ENCODE results near the gene CPEB1.

CPEB1 gene

GRCh38 chr15:82595766-82596165, 51.4 kb downstream of the CPEB1 start:
- no peak for DNase-seq (ENCODE audit: low read depth in 3 of 3)

DNA sequence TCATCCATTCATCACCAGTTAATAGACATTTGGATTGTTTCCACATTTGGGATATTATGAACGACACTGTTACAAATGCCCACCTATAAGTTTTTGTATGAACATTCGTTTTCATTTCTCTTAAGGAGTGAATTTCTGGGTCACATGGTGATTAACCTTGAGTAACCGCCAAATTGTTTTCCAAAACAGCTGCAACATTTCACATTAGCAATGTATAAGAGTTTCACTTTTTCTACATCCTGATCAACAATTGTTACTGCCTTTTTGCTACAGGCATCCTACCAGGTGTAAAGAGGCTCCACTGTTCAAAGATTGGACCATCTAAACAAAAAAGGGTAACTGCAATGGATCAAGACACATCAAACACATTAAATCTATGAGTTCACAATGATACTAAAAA, 52.0 kb downstream of the CPEB1 start:
- DNase-seq (ENCODE audit: low read depth in 3 of 3): no peak

DNA sequence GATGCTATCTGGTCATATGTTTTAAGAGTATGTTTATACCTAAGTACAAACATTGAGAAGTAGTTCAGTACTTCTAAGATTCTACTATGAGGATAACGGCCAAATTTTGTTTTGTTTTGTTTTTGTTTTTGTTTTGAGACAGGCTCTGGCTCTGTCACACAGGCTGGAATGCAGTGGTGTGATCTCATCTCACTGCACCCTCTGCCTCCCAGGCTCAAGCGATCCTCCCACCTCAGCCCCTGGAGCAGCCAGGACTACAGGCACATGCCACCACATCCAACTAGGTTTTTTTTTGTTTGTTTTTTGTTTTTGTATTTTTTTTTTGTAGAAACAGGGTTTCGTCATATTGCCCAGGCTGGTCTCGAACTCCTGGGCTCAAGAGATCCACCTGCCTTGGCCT, 59.4 kb downstream of the CPEB1 start:
- no peak for DNase-seq (ENCODE audit: low read depth in 3 of 3)

DNA sequence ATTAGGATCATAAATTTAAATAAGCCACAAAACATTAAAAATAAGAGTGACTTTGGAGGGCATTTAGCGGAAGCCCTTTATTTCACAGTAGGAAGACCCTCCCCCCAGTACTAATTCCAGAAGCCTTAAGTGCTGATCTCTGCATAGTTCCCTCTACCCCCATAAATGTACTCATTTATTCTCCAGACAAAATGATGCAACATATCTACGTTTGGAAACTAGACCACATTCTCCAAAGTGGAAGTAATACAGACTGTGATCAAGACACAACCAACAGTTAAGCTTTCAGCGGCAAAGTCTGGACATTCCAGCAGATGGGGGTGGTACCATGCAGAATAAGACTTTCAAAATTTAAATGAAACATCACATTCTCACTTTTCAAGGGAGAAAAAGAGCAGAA, 62.1 kb downstream of the CPEB1 start:
- no peak for DNase-seq (ENCODE audit: low read depth in 3 of 3)

DNA sequence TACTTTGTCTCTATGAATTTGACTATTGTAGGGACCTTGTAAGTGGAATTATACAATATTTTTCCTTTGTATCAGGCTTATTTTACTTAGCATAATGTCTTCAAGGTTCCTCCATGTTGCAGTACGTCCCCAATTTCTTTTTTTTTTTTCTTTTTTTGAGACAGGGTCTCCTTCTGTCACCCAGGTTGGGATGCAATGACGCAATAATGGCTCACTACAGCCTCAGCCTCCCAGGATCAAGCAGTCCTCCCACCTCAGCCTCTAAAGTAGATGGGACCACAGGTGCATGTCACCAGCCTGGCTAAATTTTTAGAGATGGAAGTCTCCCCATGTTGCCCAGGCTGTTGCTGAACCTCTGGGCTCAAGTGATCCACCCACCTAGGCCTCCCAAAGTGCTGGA, 66.5 kb downstream of the CPEB1 start:
- DNase-seq (ENCODE audit: low read depth in 3 of 3): no peak

- DNase-seq (ENCODE audit: low read depth in 3 of 3): no peak
Measured at GRCh38 chr15:82575335-82575734, 71.8 kb downstream of the CPEB1 start.

GRCh38 chr15:82572986-82573385, 74.2 kb downstream of the CPEB1 start:
- DNase-seq (ENCODE audit: low read depth in 3 of 3): no peak

GRCh38 chr15:82572311-82572710, 74.9 kb downstream of the CPEB1 start:
- no peak for DNase-seq (ENCODE audit: low read depth in 3 of 3)

DNA sequence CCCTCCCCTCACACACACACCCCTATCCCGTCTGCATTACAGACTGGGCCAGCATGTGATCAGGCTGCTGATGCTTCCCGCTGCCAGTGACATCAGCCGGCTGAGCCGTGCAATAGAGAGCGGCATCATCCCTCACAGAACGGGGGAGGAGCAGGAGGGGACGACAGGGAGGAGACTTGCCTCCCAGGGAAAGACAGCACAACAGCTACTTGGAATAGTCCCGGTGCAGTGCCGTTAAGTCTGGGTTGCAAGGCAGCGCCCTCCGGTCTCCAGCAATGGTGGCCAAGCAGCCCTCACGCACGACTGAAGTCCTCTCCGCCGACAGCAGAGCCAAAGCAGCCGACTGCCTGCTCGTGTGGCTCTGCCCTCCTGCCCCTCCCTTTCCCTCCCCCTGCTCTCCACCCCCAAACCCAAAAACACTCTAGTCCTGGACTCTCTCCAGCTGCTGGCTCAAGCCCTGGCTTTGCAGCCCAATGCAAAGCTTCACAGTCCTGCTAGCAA, 75.4 kb downstream of the CPEB1 start:
- DNase-seq (ENCODE audit: low read depth in 3 of 3): no peak

DNA sequence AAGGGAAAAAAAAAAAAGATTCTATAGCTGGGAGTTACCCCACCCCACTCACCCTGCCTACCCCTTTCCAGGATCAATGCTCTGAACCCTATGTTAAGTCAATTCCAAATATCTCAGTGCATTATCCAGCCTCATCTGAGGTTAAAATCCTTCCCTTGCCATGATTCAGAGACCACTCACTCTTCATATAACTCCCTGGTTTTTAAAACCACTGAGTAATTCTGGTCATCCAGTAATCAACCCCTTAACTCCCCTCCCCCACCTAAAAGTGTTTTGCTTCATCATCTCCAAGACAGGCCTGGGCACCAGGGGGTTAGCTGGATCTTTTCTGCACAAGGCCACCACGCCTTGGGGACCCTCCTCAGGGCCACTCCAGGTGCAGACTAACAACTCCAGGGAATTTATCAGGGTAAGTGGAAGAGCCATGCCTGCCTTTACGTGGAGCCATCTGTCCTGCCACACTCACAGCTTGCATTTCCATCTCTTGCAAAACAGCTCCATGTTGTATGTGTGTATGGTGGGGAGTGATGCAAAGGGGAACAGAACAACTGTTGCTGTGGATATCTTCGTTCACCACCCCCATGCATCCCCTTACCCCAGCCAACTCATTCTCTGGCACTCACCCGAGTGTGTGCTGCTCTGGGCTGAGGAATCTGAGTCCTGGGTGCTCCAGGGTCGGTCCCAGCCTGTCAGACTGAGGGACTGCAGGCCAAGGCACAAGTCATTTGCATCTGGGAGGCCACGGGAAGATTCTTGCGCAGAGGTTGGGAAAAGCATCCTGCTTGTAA, 76.2 kb downstream of the CPEB1 start:
- DNase-seq (ENCODE audit: low read depth in 3 of 3): no peak

- no peak for DNase-seq (ENCODE audit: low read depth in 3 of 3)
Measured at GRCh38 chr15:82569834-82570233, 77.3 kb downstream of the CPEB1 start.

- no peak for DNase-seq (ENCODE audit: low read depth in 3 of 3)
Measured at GRCh38 chr15:82568986-82569385, 78.2 kb downstream of the CPEB1 start.

GRCh38 chr15:82567661-82568060, 79.5 kb downstream of the CPEB1 start:
- no peak for DNase-seq (ENCODE audit: low read depth in 3 of 3)

- no peak for DNase-seq (ENCODE audit: low read depth in 3 of 3)
Measured at GRCh38 chr15:82566690-82567089, 80.5 kb downstream of the CPEB1 start.

DNA sequence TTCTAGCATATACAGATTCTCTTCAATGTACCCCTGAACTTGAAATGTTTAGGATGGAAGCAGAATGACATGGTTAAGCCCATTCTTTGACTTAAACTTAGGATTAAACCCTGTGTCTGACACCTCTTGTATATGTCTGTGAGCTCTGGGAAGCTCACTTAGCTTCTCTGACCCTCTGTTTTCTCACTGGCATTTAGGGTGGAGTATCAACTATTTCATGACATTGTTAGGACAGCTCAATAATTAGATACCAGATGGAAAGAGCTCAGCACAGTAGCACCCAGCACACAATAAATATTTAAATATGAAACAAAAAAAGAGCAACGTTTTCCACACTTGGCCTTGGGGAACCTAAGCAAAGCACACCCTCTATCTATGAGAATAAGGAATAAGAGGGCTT, 88.7 kb downstream of the CPEB1 start:
- DNase-seq (ENCODE audit: low read depth in 3 of 3): no peak

DNA sequence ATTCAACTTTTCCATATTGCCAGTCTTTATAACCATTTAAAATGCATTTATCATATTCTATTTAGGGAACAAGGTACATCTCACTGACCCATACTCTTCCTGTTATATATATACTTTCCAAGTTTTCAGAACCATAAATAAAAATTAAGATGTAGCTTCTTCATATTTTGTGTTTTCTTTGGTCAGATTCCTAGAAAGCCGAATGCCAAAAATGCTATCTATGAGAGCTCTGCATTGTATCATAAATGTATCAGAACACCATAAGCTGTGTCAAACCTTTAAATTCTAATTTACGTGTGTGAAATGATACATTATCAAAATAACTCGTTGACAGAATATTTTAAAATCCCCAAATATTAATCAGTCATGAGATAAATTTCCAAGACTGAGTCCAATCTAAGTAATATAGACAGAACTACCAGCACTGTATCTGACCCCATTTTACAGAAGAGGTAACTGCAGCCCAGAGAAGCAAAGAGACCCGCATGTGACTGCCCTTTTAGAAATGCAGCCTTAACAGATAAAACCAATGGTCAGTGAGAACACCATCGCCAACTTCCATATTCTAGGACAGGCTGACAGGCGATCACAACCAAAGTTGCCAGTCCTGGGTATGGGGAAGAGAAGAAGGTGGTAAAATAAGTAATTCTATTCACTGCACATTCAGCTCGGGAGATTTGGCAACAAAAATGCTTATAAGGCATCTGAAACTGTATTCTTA, 90.7 kb downstream of the CPEB1 start:
- DNase-seq (ENCODE audit: low read depth in 3 of 3): no peak

DNA sequence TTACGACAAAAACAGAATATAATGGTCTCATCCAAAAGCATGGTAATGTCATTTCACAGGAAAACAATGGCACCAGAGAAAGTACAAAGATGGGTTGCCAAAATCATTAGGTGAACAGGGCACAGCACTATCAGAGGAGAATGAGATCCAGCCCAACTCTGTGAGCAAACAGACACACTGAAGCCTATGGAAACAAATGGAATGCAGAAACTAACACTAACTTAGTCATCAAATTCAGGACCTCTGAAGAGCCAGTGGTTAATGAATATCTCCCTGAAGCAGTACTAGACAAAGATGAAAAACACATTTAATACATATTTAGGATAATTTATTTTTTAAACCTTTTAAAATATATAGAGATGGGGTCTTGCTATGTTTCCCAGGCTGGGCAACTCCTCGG, 92.3 kb downstream of the CPEB1 start:
- no peak for DNase-seq (ENCODE audit: low read depth in 3 of 3)

GRCh38 chr15:82554351-82554750, 92.8 kb downstream of the CPEB1 start:
- no peak for DNase-seq (ENCODE audit: low read depth in 3 of 3)

DNA sequence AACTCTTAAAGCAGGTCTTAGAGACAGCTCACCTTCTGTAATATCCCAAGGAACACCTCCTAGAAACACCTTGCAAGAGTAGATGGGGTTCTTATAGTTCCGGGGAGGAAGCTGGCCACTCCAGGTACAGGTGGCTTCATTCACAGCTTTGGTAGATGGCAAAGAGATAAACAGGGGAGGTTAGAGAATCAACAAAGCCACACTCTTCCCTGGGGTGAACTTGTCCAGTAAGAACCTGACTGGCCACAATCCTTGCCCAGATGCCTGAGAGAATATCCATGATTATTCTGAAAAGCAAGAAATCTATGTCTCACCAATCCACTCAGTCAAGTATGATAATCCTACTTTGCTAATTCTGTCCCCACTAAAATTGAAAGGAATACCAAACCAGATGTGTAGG, 93.3 kb downstream of the CPEB1 start:
- DNase-seq (ENCODE audit: low read depth in 3 of 3): no peak

DNA sequence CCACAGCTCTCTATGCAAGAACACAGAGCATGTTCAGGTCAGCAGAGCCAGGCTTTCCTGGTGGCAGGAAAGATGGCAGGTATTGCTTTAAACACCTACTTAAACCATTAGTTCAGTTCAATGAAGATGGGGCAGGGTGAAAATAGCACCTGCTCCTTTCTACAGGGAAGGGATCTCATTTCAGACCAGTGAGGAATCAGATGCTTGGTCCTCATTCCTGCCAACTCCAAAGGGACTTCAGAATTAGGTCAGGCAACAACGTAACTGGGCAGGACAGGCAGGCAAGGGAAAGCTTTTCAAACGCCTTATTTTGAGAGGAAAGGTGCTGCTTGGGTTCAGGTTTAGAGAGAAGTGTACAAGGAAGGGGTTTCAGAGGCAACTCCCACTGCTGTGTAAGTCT, 94.3 kb downstream of the CPEB1 start:
- no peak for DNase-seq (ENCODE audit: low read depth in 3 of 3)

DNA sequence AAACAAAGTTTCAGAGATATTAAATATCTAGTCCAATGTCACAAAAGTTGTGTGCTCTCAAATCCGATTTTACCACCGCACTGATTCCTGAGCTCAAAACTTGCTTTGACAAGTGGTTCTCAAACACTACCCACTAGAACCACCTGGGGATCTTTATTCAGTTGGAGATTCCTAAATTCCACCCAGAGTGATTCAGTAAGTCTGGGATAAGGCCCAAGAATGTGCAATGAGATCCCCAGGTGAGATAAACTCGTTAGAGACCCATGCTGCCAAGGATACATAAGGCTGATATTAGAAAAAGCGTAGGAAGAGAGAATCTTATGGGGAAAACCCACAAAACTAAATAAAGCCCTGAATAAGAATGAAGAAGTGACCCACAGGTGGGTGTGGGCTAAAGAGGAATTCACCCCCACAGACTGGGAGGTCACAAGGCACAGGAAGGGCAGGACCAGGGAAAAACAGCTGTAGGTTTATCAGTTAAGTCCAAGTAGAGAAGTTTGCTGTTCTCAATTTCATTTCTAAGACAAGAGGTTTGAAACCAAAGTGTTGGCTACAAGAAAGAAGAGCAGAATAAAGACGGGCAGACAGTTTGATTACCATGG, 95.4 kb downstream of the CPEB1 start:
- no peak for DNase-seq (ENCODE audit: low read depth in 3 of 3)

GRCh38 chr15:82549199-82549665, 97.9 kb downstream of the CPEB1 start:
- no peak for DNase-seq (ENCODE audit: low read depth in 3 of 3)

DNA sequence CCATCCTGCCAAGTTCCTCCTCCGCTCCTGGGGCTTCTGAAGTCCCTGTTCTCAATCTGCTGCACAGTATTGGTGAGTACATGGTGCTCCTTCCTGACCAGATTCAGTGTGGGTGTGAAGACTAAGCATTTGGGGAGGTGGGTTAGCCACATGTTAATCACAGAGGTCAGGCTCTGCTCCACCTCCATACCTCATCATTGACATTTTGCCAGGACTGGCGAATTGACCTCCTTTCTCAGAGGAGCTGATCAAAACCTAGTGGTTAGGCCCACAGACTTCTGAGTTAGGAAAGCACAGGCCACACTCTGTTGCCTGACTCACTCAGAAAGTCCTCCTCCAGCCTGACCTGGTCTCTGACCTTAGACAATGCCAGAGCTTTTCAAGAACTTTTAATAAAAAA, 98.5 kb downstream of the CPEB1 start:
- no peak for DNase-seq (ENCODE audit: low read depth in 3 of 3)

Measured in stimulated activated CD4-positive, alpha-beta T cell treated with anti-CD3 and anti-CD28 coated beads, TNF-alpha, amount 100 ng/mL, for 24 hours (primary cell).